ENCODE results near the gene AEN.

DNA sequence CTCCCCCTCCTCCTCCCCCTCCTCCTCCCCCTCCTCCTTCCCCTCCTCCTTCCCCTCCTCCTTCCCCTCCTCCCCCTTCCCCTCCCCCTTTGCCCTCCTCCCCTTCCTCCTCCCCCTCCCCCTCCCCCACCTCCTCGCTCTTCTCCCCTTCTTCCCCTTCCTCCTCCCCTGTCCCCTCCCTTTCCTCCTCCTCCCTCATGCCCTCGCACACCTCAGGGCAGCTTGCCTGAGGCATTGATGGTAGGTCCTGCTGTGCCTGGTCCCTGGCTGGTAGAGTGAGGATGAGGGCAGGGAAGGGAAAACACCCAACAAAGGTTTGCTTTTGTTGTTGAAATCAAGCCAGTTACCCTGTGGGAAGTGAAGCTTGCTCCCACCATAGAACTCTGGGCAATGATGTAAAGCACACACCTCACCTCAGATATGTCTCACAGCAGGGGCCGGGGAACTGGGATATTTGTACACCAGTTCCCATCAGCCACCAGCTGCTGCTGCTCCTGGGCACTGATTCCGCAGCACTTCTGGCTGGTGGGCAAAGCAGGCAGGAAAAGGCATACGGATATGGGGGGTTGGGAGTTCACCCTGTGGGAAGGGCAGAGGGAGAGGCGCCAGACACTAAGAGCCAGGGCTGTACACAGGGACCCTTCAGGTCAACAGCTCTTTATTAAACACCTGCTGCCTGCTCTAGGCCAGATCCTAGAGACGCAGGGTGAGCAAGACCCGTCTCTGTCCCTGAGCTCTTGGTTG lies 31.5 kb downstream of the AEN start:
- TF ChIP-seq POLR2AphosphoS5 (IDR thresholded peaks at IDR 0.05; ENCODE audit: low read depth, low read length) (no peak), TAF1 (IDR thresholded peaks at IDR 0.05; ENCODE audit: borderline replicate concordance, insufficient read depth, low read length) (no peak)

Measured in PFSK-1 (cell line).